ENCODE measurements around the gene LAMTOR5.
"Not testable (repeated sequence)": the region's sequence is repeated elsewhere in the genome, so short reads cannot be mapped to it uniquely, and the experiment has no call there.

The LAMTOR5 gene

DNA sequence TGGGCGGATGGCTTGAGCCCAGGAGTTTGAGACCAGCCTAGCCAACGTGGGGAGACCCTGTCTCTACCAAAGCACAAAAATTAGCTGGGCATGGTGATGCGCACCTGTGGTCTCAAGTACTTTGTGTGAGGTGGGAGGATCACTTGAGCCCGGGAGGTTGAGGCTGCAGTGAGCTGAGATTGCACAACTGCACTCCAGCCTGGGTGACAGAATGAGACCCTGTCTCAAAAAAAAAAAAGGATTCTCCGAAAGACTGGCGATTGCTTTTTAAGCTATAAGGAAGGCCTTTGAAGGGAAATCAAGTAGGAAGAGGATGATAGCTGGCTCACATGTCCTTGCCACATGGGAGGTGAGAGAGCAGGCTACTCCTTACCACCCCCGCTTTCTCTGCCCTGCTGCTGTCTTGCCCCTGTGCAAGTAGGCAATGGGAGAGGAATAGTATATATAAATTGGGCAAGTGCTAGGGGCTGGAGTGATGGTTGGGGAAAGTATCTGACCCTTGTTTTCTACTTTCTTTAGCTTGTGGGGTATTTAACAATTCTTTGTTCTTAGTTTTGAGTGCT, 3.8 kb upstream of the LAMTOR5 start:
- TF ChIP-seq, protein P1, sequence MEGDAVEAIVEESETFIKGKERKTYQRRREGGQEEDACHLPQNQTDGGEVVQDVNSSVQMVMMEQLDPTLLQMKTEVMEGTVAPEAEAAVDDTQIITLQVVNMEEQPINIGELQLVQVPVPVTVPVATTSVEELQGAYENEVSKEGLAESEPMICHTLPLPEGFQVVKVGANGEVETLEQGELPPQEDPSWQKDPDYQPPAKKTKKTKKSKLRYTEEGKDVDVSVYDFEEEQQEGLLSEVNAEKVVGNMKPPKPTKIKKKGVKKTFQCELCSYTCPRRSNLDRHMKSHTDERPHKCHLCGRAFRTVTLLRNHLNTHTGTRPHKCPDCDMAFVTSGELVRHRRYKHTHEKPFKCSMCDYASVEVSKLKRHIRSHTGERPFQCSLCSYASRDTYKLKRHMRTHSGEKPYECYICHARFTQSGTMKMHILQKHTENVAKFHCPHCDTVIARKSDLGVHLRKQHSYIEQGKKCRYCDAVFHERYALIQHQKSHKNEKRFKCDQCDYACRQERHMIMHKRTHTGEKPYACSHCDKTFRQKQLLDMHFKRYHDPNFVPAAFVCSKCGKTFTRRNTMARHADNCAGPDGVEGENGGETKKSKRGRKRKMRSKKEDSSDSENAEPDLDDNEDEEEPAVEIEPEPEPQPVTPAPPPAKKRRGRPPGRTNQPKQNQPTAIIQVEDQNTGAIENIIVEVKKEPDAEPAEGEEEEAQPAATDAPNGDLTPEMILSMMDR (IDR thresholded peaks at IDR 0.05; ENCODE audit: control extremely low read depth, extremely low read depth, low read depth, missing control alignments) = no peak
- ChIA-PET CTCF (interaction anchor here (0.6 to 10.0 kb wide), 25 partner anchors 10 to 1559 kb away, joined by 3 to 135 read pairs (median 8); partner anchors contain the start of genes KCNC4 and RBM15), POLR2A (interaction anchor here (0.7 kb wide), 1 partner anchor 13 kb away, joined by 4 read pairs; no protein-coding TSS in a partner anchor)
- no peak for DNase-seq (ENCODE audit: extremely low spot score)

DNA sequence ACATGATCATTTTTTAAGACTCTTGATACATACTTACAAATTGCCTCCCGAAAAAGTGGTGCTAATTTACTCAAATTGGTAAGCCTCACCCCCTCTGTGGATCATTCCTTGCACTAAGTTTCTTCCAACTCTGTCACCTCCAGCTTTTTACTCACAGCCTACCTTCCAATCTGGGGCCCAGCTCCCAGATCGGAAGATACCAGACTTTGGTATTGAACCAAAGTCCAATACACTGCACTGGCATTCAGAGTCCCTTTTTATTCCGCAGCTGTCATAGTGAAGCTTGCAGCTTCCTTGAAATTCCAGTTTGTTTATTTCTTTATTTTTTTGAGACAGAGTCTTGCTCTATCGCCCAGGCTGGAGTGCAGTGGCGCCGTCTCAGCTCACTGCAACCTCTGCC, 1.8 kb upstream of the LAMTOR5 start:
- TF ChIP-seq, protein P1 (IDR thresholded peaks at IDR 0.05; ENCODE audit: control extremely low read depth, extremely low read depth, low read depth, missing control alignments) = no peak
- no peak for DNase-seq (ENCODE audit: extremely low spot score)
- POLR2A ChIA-PET = interaction anchor here (0.8 kb wide), 1 partner anchor 70 kb away, joined by 3 read pairs; no protein-coding TSS in a partner anchor
- CTCF ChIA-PET = interaction anchor here (1.1 to 10.0 kb wide), 10 partner anchors 14 to 374 kb away, joined by 3 to 135 read pairs (median 6); partner anchors contain the start of gene RBM15

DNA sequence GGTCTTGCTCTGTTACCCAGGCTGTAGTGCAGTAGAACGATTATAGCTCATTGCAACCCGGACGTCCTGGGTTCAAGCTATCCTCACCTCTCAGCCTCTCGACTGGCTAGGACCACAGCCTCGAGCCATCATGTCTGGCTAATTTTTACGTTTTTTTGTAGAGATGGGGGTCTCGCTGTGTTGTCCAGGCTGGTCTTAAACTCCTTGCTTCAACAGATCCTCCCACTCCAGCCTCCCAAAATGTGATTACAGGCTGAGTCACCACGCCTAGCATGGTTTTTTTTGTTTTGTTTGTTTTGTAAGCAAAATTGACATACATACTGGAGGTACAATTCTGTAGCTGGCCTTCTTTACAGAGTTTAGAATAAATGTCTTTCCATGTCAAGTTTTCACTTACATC, 994 bp upstream of the LAMTOR5 start:
- no peak for DNase-seq (ENCODE audit: extremely low spot score)
- ChIA-PET POLR2A (no interaction called here), CTCF (interaction anchor here (1.0 to 10.0 kb wide), 14 partner anchors 8 to 375 kb away, joined by 3 to 135 read pairs (median 5); partner anchors contain the start of gene RBM15)
- TF ChIP-seq, protein P1 (IDR thresholded peaks at IDR 0.05; ENCODE audit: control extremely low read depth, extremely low read depth, low read depth, missing control alignments) = no peak

DNA sequence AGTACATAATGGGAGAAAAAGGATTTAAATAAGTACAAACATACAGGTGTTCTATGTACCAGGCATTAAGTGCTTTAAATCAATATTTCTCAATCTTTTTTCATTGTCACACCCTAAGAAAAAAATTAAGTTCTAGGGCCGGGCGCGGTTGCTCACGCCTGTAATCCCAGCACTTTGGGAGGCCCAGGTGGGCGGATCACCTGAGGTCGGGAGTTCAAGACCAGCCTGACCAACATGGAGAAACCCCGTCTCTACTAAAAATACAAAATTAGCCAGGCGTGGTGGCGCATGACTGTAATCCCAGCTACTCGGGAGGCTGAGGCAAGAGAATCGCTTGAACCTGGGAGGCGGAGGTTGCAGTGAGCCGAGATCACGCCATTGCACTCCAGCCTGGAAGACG, 1.1 kb downstream of the LAMTOR5 start:
- CTCF ChIA-PET = interaction anchor here (1.1 to 1.3 kb wide), 2 partner anchors 12 to 90 kb away, joined by 3 read pairs; no protein-coding TSS in a partner anchor
- POLR2A ChIA-PET; DNase-seq (ENCODE audit: extremely low spot score): not testable (repeated sequence)

DNA sequence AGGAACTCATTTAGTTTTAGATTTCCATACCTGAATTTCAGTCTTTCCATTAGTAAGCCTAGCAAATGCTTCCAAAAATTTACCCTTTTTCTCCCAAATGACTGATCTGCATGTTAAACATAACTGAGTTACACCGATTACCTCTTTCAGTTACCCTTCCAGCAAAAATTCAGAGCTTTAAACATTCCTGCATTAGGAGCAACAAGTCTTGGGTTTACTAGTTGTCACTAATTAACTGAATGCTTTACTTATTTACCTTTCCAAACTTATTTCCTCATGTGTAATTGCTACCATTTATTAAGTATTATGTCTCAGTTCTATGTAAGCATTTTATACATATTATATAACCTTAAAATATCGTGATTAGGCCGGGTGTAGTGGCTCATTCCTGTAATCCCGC, 3.1 kb downstream of the LAMTOR5 start:
- POLR2A ChIA-PET = no interaction called here

DNA sequence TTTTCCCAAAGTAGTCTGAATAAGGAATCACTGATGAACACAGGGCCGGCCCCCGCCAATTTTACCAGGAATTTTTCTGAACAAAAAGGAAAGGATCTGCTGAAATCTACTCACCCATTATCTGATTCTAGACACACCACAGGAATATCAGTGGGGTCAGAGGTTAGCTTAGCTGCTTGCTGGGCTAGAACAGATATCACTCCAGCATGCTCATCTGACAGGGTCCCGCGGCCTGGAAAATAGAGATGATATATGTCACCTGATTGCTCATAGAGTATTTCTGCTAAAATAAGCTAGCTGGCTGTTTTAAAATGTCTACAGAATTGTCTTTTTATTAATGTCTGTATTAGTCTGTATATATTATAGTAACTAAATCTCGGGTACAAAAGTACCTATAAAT, 3.7 kb downstream of the LAMTOR5 start:
- ChIA-PET CTCF (interaction anchor here (1.4 to 2.0 kb wide), 2 partner anchors 17 to 195 kb away, joined by 4 to 6 read pairs; no protein-coding TSS in a partner anchor), POLR2A (no interaction called here)
- DNase-seq (ENCODE audit: extremely low spot score) = no peak
- TF ChIP-seq, protein P1 (IDR thresholded peaks at IDR 0.05; ENCODE audit: control extremely low read depth, extremely low read depth, low read depth, missing control alignments) = no peak

More for the DNA sequence above, 3.1 kb downstream of the LAMTOR5 start:
- CTCF ChIA-PET = interaction anchor here (1.0 to 2.0 kb wide), 3 partner anchors 18 to 66 kb away, joined by 4 to 6 read pairs (median 4); no protein-coding TSS in a partner anchor
- TF ChIP-seq, protein P1 (IDR thresholded peaks at IDR 0.05; ENCODE audit: control extremely low read depth, extremely low read depth, low read depth, missing control alignments) = no peak
- DNase-seq (ENCODE audit: extremely low spot score) = no peak

DNA sequence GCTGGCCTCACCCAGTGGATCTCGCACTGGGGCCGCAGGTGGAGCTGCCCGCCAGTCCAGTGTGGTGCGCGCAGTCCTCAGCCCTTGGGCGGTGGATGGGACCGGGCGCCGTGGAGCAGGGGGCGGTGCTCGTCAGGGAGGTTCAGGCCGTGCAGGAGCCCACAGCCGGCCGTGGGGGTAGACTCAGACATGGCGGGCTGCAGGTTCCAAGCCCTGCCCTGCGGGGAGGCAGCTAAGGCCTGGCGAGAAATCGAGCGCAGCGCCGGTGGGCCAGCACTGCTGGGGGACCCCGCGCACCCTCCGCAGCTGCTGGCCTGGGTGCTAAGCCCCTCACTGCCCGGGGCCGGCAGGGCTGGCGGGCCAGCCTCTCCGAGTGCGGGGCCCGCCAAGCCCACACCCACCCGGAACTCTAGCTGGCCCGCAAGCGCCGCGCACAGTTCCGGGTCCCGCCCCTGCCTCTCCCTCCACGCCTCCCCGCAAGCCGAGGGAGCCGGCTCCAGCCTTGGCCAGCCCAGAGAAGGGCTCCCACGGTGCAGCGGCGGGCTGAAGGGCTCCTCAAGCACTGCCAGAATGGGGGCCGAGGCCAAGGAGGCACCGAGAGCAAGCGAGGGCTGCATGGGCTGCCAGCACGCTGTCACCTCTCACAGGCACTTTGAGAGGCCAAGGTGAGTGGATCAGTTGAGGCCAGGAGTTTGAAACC, 11.1 kb downstream of the LAMTOR5 start:
- DNase-seq (ENCODE audit: extremely low spot score); POLR2A ChIA-PET: not testable (repeated sequence)
- CTCF ChIA-PET = interaction anchor here (1.2 to 2.0 kb wide), 5 partner anchors 12 to 200 kb away, joined by 4 to 6 read pairs (median 5); no protein-coding TSS in a partner anchor

Data from GM10248 (cell line).